PFSK-1 (cell line): Measurements from ENCODE around the gene MYO10.

Source experiments
- FOXP2 ChIP-seq: optimal IDR thresholded peaks from 2 replicates; pipeline ENCODE3; 2011; ENCODE audit warnings: borderline replicate concordance, control low read depth, inconsistent platforms; ENCODE audit not compliant: insufficient read depth; ENCODE audit errors: extremely low read length, extremely low read depth
- POLR2AphosphoS5 ChIP-seq: IDR thresholded peaks from 2 replicates; pipeline ENCODE4 v1.6.1; 2012; ENCODE audit warnings: low read depth, mild to moderate bottlenecking, control low read depth, low read length, moderate library complexity
- REST ChIP-seq, 2 experiments: IDR thresholded peaks; 2 replicates each; pipeline versions ENCODE4 v1.6.1 to v1.8.0; 2011 to 2012; ENCODE audit warnings: low read depth in 2 of 2, low read length in 2 of 2, control low read depth in 1 of 2, inconsistent platforms in 1 of 2, mild to moderate bottlenecking in 1 of 2, moderate library complexity in 1 of 2; ENCODE audit not compliant: insufficient read depth in 1 of 2
- SIN3A ChIP-seq: IDR thresholded peaks from 2 replicates; pipeline ENCODE4 v1.6.1; 2012; ENCODE audit warnings: mild to moderate bottlenecking, low read length, moderate library complexity, borderline replicate concordance; ENCODE audit not compliant: insufficient read depth
- TAF1 ChIP-seq: IDR thresholded peaks from 2 replicates; pipeline ENCODE4 v1.6.1; 2012; ENCODE audit warnings: low read length, control low read depth, borderline replicate concordance; ENCODE audit not compliant: insufficient read depth

The MYO10 gene

GRCh38 chr5:16924206-16924605 is 11.9 kb downstream of the MYO10 start:
- TF ChIP-seq REST (IDR thresholded peaks at IDR 0.05; ENCODE audit: insufficient read depth in 1 of 2, low read depth in 2 of 2, low read length in 2 of 2) (no peak), SIN3A (no peak), FOXP2 (no peak), TAF1 (no peak), POLR2AphosphoS5 (no peak)

GRCh38 chr5:16922430-16922829 is 13.7 kb downstream of the MYO10 start:
- TF ChIP-seq SIN3A (no peak), TAF1 (no peak), POLR2AphosphoS5 (no peak)

- no peak for TF ChIP-seq TAF1
Measured at GRCh38 chr5:16921211-16921610, 14.9 kb downstream of the MYO10 start.

- TF ChIP-seq REST (IDR thresholded peaks at IDR 0.05; ENCODE audit: insufficient read depth in 1 of 2, low read depth in 2 of 2, low read length in 2 of 2) (no peak), TAF1 (no peak), POLR2AphosphoS5 (no peak), SIN3A (no peak), FOXP2 (no peak)
Measured at GRCh38 chr5:16920109-16920816, 15.8 kb downstream of the MYO10 start.

GRCh38 chr5:16918891-16919671 is 17.0 kb downstream of the MYO10 start:
- no peak for TF ChIP-seq FOXP2
- no peak for TF ChIP-seq REST (IDR thresholded peaks at IDR 0.05; ENCODE audit: insufficient read depth in 1 of 2, low read depth in 2 of 2, low read length in 2 of 2)
- no peak for TF ChIP-seq POLR2AphosphoS5
- no peak for TF ChIP-seq SIN3A
- no peak for TF ChIP-seq TAF1

- no peak for TF ChIP-seq POLR2AphosphoS5
Measured at GRCh38 chr5:16918156-16918555, 17.9 kb downstream of the MYO10 start.
